ENCODE measurements around the gene FAM168A.

The FAM168A gene

GRCh38 chr11:73404048-73404447 is 193.9 kb downstream of the FAM168A start:
- Histone ChIP-seq H3K36me3 (ENCODE audit: insufficient read depth, low read depth, low read length) (peaks cover 19% of the 10 kb centered on the region), H3K27ac (ENCODE audit: low read length) (no peak overlapping the region)

GRCh38 chr11:73403541-73403940 is 194.4 kb downstream of the FAM168A start:
- Histone ChIP-seq H3K9me3 (ENCODE audit: insufficient read depth, low read depth, low read length) (no peaks in the 10 kb centered on the region), H3K27me3 (ENCODE audit: insufficient read depth, low read length) (no peaks in the 10 kb centered on the region), H3K27ac (ENCODE audit: low read length) (no peak overlapping the region), H3K36me3 (ENCODE audit: insufficient read depth, low read depth, low read length) (peaks cover 16% of the 10 kb centered on the region), H3K9ac (ENCODE audit: low read depth, low read length) (no peak overlapping the region), H3K4me3 (ENCODE audit: low read length) (no peak overlapping the region), H3K4me1 (ENCODE audit: insufficient read depth, low read length) (peaks cover 7% of the 10 kb centered on the region; the same call in 1 of the 2 replicates)

More at GRCh38 chr11:73404048-73404447, 193.9 kb downstream of the FAM168A start:
- Histone ChIP-seq H3K9ac (ENCODE audit: low read depth, low read length) (no peak overlapping the region), H3K9me3 (ENCODE audit: insufficient read depth, low read depth, low read length) (no peaks in the 10 kb centered on the region), H3K4me1 (ENCODE audit: insufficient read depth, low read length) (peaks cover 7% of the 10 kb centered on the region; the same call in 1 of the 2 replicates), H3K4me3 (ENCODE audit: low read length) (no peak overlapping the region), H3K27me3 (ENCODE audit: insufficient read depth, low read length) (no peaks in the 10 kb centered on the region)

GRCh38 chr11:73402834-73403185 is 195.1 kb downstream of the FAM168A start:
- Histone ChIP-seq H3K9me3 (ENCODE audit: insufficient read depth, low read depth, low read length) (no peaks in the 10 kb centered on the region), H3K27me3 (ENCODE audit: insufficient read depth, low read length) (no peaks in the 10 kb centered on the region), H3K27ac (ENCODE audit: low read length) (no peak overlapping the region), H3K4me1 (ENCODE audit: insufficient read depth, low read length) (peaks cover 7% of the 10 kb centered on the region; the same call in 1 of the 2 replicates), H3K9ac (ENCODE audit: low read depth, low read length) (no peak overlapping the region), H3K4me3 (ENCODE audit: low read length) (no peak overlapping the region), H3K36me3 (ENCODE audit: insufficient read depth, low read depth, low read length) (peaks cover 12% of the 10 kb centered on the region)

- Histone ChIP-seq H3K4me1 (ENCODE audit: insufficient read depth, low read length) (peaks cover 7% of the 10 kb centered on the region; the same call in 1 of the 2 replicates), H3K9ac (ENCODE audit: low read depth, low read length) (no peak overlapping the region), H3K4me3 (ENCODE audit: low read length) (no peak overlapping the region), H3K27me3 (ENCODE audit: insufficient read depth, low read length) (no peaks in the 10 kb centered on the region), H3K27ac (ENCODE audit: low read length) (no peak overlapping the region), H3K9me3 (ENCODE audit: insufficient read depth, low read depth, low read length) (no peaks in the 10 kb centered on the region), H3K36me3 (ENCODE audit: insufficient read depth, low read depth, low read length) (peaks cover 12% of the 10 kb centered on the region)
These were observed 195.7 kb downstream of the FAM168A start for GRCh38 chr11:73401924-73402833.

- H3K9ac ChIP-seq (ENCODE audit: low read depth, low read length): no peak overlapping the region
- no peak overlapping the region for H3K27ac ChIP-seq (ENCODE audit: low read length)
- H3K4me3 ChIP-seq (ENCODE audit: low read length): no peak overlapping the region
- peaks cover 7% of the 10 kb centered on the region; the same call in 1 of the 2 replicates for H3K4me1 ChIP-seq (ENCODE audit: insufficient read depth, low read length)
- H3K27me3 ChIP-seq (ENCODE audit: insufficient read depth, low read length): no peaks in the 10 kb centered on the region
- H3K9me3 ChIP-seq (ENCODE audit: insufficient read depth, low read depth, low read length): no peaks in the 10 kb centered on the region
- peaks cover 9% of the 10 kb centered on the region for H3K36me3 ChIP-seq (ENCODE audit: insufficient read depth, low read depth, low read length)
These were observed 196.5 kb downstream of the FAM168A start for GRCh38 chr11:73401217-73401923.

- Histone ChIP-seq H3K4me3 (ENCODE audit: low read length) (no peak overlapping the region), H3K9ac (ENCODE audit: low read depth, low read length) (no peak overlapping the region), H3K9me3 (ENCODE audit: insufficient read depth, low read depth, low read length) (no peaks in the 10 kb centered on the region), H3K27ac (ENCODE audit: low read length) (no peak overlapping the region), H3K27me3 (ENCODE audit: insufficient read depth, low read length) (no peaks in the 10 kb centered on the region), H3K36me3 (ENCODE audit: insufficient read depth, low read depth, low read length) (peaks cover 1% of the 10 kb centered on the region; the same call in 1 of the 2 replicates), H3K4me1 (ENCODE audit: insufficient read depth, low read length) (peaks cover 7% of the 10 kb centered on the region; the same call in 1 of the 2 replicates)
These were observed 197.6 kb downstream of the FAM168A start for GRCh38 chr11:73400293-73400692.

GRCh38 chr11:73399636-73400035 is 198.3 kb downstream of the FAM168A start:
- Histone ChIP-seq H3K4me3 (ENCODE audit: low read length) (no peak overlapping the region), H3K9ac (ENCODE audit: low read depth, low read length) (no peak overlapping the region), H3K9me3 (ENCODE audit: insufficient read depth, low read depth, low read length) (no peaks in the 10 kb centered on the region), H3K4me1 (ENCODE audit: insufficient read depth, low read length) (peaks cover 7% of the 10 kb centered on the region; the same call in 1 of the 2 replicates), H3K27me3 (ENCODE audit: insufficient read depth, low read length) (no peaks in the 10 kb centered on the region), H3K27ac (ENCODE audit: low read length) (no peak overlapping the region), H3K36me3 (ENCODE audit: insufficient read depth, low read depth, low read length) (no peaks in the 10 kb centered on the region)

- Histone ChIP-seq H3K4me3 (ENCODE audit: low read length) (no peak overlapping the region), H3K9me3 (ENCODE audit: insufficient read depth, low read depth, low read length) (no peaks in the 10 kb centered on the region), H3K27ac (ENCODE audit: low read length) (no peak overlapping the region), H3K9ac (ENCODE audit: low read depth, low read length) (no peak overlapping the region), H3K27me3 (ENCODE audit: insufficient read depth, low read length) (no peaks in the 10 kb centered on the region), H3K4me1 (ENCODE audit: insufficient read depth, low read length) (peaks cover 7% of the 10 kb centered on the region; the same call in 1 of the 2 replicates), H3K36me3 (ENCODE audit: insufficient read depth, low read depth, low read length) (no peaks in the 10 kb centered on the region)
These were observed 198.7 kb downstream of the FAM168A start for GRCh38 chr11:73399159-73399590.

- Histone ChIP-seq H3K36me3 (ENCODE audit: insufficient read depth, low read depth, low read length) (no peaks in the 10 kb centered on the region), H3K27me3 (ENCODE audit: insufficient read depth, low read length) (no peaks in the 10 kb centered on the region), H3K4me1 (ENCODE audit: insufficient read depth, low read length) (peaks cover 7% of the 10 kb centered on the region; the same call in 1 of the 2 replicates), H3K4me3 (ENCODE audit: low read length) (no peak overlapping the region), H3K9me3 (ENCODE audit: insufficient read depth, low read depth, low read length) (no peaks in the 10 kb centered on the region), H3K9ac (ENCODE audit: low read depth, low read length) (no peak overlapping the region), H3K27ac (ENCODE audit: low read length) (no peak overlapping the region)
These were observed 199.2 kb downstream of the FAM168A start for GRCh38 chr11:73398721-73399120.

GRCh38 chr11:73398132-73398526 is 199.8 kb downstream of the FAM168A start:
- peaks cover 7% of the 10 kb centered on the region; the same call in 1 of the 2 replicates for H3K4me1 ChIP-seq (ENCODE audit: insufficient read depth, low read length)
- H3K36me3 ChIP-seq (ENCODE audit: insufficient read depth, low read depth, low read length): no peaks in the 10 kb centered on the region
- no peak overlapping the region for H3K4me3 ChIP-seq (ENCODE audit: low read length)

GRCh38 chr11:73397468-73398131 is 200.3 kb downstream of the FAM168A start:
- Histone ChIP-seq H3K9me3 (ENCODE audit: insufficient read depth, low read depth, low read length) (no peaks in the 10 kb centered on the region), H3K4me1 (ENCODE audit: insufficient read depth, low read length) (peaks cover 2% of the 10 kb centered on the region; the same call in 1 of the 2 replicates), H3K4me3 (ENCODE audit: low read length) (no peak overlapping the region), H3K9ac (ENCODE audit: low read depth, low read length) (no peak overlapping the region), H3K27me3 (ENCODE audit: insufficient read depth, low read length) (no peaks in the 10 kb centered on the region), H3K36me3 (ENCODE audit: insufficient read depth, low read depth, low read length) (no peaks in the 10 kb centered on the region), H3K27ac (ENCODE audit: low read length) (no peak overlapping the region)

More at GRCh38 chr11:73398132-73398526, 199.8 kb downstream of the FAM168A start:
- H3K9me3 ChIP-seq (ENCODE audit: insufficient read depth, low read depth, low read length): no peaks in the 10 kb centered on the region
- no peak overlapping the region for H3K27ac ChIP-seq (ENCODE audit: low read length)
- no peak overlapping the region for H3K9ac ChIP-seq (ENCODE audit: low read depth, low read length)
- no peaks in the 10 kb centered on the region for H3K27me3 ChIP-seq (ENCODE audit: insufficient read depth, low read length)
